Measurements from ENCODE around the gene PCF11. TPM values are rescaled to one million over a fixed set of nuclear protein-coding genes. Genes with fewer than 3 reads are reported as not detected.

PCF11 gene
- total RNA-seq, 1 experiment from 2014 or later: 46.1 TPM

DNA sequence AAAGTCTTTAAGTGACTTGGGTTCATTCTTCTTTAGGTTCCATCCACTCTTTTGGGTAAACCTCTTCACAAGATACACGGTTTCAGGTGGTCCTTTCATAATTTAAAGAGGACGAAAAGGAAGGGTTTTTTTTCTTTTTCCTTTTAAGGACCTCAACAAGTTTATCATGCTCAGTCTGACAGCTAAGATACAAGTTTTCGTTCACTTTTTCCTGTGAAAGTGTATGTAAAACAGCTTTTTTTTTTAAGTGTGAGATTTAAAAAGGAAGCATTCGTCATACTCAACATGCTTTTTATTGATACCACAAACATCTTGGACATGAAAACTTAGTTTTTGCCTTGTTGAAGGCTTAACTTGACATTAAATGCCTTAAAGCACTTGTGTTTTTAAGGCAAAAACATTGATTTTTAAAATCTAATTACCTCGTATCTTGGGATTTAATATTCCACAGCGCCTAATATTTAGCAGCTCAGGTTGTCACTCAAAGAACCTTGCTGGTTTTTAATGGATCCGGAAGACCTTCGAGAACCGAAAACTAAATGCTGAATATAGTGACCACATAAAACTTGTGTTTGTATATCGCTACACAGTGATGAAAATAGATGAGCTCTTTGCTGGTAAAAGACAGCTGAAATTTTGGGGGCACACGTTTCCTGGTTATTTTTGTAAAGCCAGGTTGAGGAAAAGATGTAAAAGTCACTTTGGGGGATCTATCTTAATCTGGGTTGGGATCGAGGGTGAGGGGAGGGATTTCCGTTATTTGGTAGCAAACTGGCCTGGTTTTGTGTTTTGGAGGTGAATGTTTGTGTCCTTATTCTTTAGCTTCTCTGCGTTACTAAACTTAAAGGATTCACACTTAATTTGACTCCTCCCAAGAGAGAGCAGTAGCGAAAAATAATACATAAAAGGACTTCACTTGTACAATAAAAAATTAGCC is 2.3 kb downstream of the PCF11 start:
- H3K27ac Mint-ChIP-seq: peak overlapping the region; percentile 81
- H3K4me3 Mint-ChIP-seq: peak overlapping the region; percentile 99
- ATAC-seq (no peak), DNase-seq (ENCODE audit: low spot score) (no peak)
- H3K9me3 Mint-ChIP-seq: no peaks in the 10 kb centered on the region
- ChIA-PET CTCF (interaction anchor here (0.6 to 0.7 kb wide), 2 partner anchors 151 to 249 kb away, joined by 3 read pairs; no protein-coding TSS in a partner anchor), POLR2A (interaction anchor here (2.7 kb wide), 1 partner anchor 258 kb away, joined by 7 read pairs; the partner anchor contains the start of gene DDIAS)
- H3K4me1 Mint-ChIP-seq: peaks cover 29% of the 10 kb centered on the region
- peaks cover 26% of the 10 kb centered on the region for H3K36me3 Mint-ChIP-seq
- TF ChIP-seq, protein P1, sequence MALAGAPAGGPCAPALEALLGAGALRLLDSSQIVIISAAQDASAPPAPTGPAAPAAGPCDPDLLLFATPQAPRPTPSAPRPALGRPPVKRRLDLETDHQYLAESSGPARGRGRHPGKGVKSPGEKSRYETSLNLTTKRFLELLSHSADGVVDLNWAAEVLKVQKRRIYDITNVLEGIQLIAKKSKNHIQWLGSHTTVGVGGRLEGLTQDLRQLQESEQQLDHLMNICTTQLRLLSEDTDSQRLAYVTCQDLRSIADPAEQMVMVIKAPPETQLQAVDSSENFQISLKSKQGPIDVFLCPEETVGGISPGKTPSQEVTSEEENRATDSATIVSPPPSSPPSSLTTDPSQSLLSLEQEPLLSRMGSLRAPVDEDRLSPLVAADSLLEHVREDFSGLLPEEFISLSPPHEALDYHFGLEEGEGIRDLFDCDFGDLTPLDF (CRISPR knock-in tag; IDR thresholded peaks at IDR 0.05): no peak
- TF ChIP-seq ZNF423 (CRISPR knock-in tag; IDR thresholded peaks at IDR 0.05) (no peak), ZNF671 (CRISPR knock-in tag; IDR thresholded peaks at IDR 0.05) (no peak), ZNF396 (CRISPR knock-in tag; IDR thresholded peaks at IDR 0.05; ENCODE audit: borderline replicate concordance) (no peak), ELF4 (CRISPR knock-in tag; IDR thresholded peaks at IDR 0.05; ENCODE audit: low read depth) (no peak), NFYB (CRISPR knock-in tag; conservative IDR thresholded peaks at IDR 0.05; ENCODE audit: low read depth) (no peak), SOX15 (CRISPR knock-in tag; IDR thresholded peaks at IDR 0.05) (no peak), NR2C2 (CRISPR knock-in tag; IDR thresholded peaks at IDR 0.05) (no peak), CREM (CRISPR knock-in tag; IDR thresholded peaks at IDR 0.05) (no peak), GTF2I (CRISPR knock-in tag; conservative IDR thresholded peaks at IDR 0.05) (no peak), ETV6 (CRISPR knock-in tag; IDR thresholded peaks at IDR 0.05) (no peak), TEAD4 (CRISPR knock-in tag; IDR thresholded peaks at IDR 0.05) (no peak)
- TF ChIP-seq, protein P2, sequence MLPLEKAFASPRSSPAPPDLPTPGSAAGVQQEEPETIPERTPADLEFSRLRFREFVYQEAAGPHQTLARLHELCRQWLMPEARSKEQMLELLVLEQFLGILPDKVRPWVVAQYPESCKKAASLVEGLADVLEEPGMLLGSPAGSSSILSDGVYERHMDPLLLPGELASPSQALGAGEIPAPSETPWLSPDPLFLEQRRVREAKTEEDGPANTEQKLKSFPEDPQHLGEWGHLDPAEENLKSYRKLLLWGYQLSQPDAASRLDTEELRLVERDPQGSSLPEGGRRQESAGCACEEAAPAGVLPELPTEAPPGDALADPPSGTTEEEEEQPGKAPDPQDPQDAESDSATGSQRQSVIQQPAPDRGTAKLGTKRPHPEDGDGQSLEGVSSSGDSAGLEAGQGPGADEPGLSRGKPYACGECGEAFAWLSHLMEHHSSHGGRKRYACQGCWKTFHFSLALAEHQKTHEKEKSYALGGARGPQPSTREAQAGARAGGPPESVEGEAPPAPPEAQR (CRISPR knock-in tag; IDR thresholded peaks at IDR 0.05): no peak
- TF ChIP-seq, protein P3, sequence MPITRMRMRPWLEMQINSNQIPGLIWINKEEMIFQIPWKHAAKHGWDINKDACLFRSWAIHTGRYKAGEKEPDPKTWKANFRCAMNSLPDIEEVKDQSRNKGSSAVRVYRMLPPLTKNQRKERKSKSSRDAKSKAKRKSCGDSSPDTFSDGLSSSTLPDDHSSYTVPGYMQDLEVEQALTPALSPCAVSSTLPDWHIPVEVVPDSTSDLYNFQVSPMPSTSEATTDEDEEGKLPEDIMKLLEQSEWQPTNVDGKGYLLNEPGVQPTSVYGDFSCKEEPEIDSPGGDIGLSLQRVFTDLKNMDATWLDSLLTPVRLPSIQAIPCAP (CRISPR knock-in tag; IDR thresholded peaks at IDR 0.05): no peak
- TF ChIP-seq, protein P4, sequence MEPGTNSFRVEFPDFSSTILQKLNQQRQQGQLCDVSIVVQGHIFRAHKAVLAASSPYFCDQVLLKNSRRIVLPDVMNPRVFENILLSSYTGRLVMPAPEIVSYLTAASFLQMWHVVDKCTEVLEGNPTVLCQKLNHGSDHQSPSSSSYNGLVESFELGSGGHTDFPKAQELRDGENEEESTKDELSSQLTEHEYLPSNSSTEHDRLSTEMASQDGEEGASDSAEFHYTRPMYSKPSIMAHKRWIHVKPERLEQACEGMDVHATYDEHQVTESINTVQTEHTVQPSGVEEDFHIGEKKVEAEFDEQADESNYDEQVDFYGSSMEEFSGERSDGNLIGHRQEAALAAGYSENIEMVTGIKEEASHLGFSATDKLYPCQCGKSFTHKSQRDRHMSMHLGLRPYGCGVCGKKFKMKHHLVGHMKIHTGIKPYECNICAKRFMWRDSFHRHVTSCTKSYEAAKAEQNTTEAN (CRISPR knock-in tag; IDR thresholded peaks at IDR 0.05): no peak
- TF ChIP-seq, protein P5, sequence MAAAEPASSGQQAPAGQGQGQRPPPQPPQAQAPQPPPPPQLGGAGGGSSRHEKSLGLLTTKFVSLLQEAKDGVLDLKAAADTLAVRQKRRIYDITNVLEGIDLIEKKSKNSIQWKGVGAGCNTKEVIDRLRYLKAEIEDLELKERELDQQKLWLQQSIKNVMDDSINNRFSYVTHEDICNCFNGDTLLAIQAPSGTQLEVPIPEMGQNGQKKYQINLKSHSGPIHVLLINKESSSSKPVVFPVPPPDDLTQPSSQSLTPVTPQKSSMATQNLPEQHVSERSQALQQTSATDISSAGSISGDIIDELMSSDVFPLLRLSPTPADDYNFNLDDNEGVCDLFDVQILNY (CRISPR knock-in tag; IDR thresholded peaks at IDR 0.05): no peak
- TF ChIP-seq, protein P6, sequence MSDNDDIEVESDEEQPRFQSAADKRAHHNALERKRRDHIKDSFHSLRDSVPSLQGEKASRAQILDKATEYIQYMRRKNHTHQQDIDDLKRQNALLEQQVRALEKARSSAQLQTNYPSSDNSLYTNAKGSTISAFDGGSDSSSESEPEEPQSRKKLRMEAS (CRISPR knock-in tag; IDR thresholded peaks at IDR 0.05): no peak
- H3K27me3 Mint-ChIP-seq (ENCODE audit: low read depth): no peaks in the 10 kb centered on the region
